Uterus (tissue), 2 donors: Measurements from ENCODE around the gene ITSN1.

Source experiments
- CTCF ChIP-seq, 4 experiments: fragments of 200-600 bp in 2 of 4; fragments of 450-650 bp in 2 of 4; sonication (generic) in 2 of 4; IDR thresholded peaks; one replicate each; pipeline ENCODE4 v1.5.1; 2016 to 2019; ENCODE audit warnings: antibody characterized with exemption in 4 of 4, mild to moderate bottlenecking in 2 of 4, moderate library complexity in 1 of 4
- POLR2A ChIP-seq, 2 donors: fragments of 450-650 bp; IDR thresholded peaks; one replicate each; pipeline ENCODE4 v1.6.1; 2016; ENCODE audit warnings: antibody characterized with exemption in 2 of 2, mild to moderate bottlenecking in 1 of 2, moderate library complexity in 1 of 2

- TF ChIP-seq CTCF (IDR thresholded peaks at IDR 0.05), result no peak
- no peak for TF ChIP-seq POLR2A (IDR thresholded peaks at IDR 0.05)
Measured at GRCh38 chr21:33881689-33882440, 239.6 kb downstream of the ITSN1 start.
